Glutamatergic neuron (in vitro differentiated cells): Measurements from ENCODE around the gene ADAM17. TPM values are rescaled to one million over a fixed set of nuclear protein-coding genes. Genes with fewer than 3 reads are reported as not detected.

Experiments
- DNase-seq: peaks from one replicate; pipeline ENCODE4 v3.0.0; 2022
- H3K27ac Mint-ChIP-seq: one replicate; pipeline ENCODE4 v1.8.0; 2020; ENCODE audit warnings: mild to moderate bottlenecking, mixed read lengths, inconsistent platforms; ENCODE audit not compliant: unreplicated experiment
- H3K27me3 Mint-ChIP-seq: one replicate; pipeline ENCODE4 v1.8.0; 2020; ENCODE audit warnings: mild to moderate bottlenecking, moderate library complexity, mixed read lengths, inconsistent platforms; ENCODE audit not compliant: unreplicated experiment
- H3K36me3 Mint-ChIP-seq: one replicate; pipeline ENCODE4 v1.8.0; 2020; ENCODE audit warnings: mild to moderate bottlenecking, mixed read lengths, inconsistent platforms; ENCODE audit not compliant: unreplicated experiment
- H3K4me1 Mint-ChIP-seq: one replicate; pipeline ENCODE4 v1.8.0; 2020; ENCODE audit warnings: mild to moderate bottlenecking, low read depth, mixed read lengths, inconsistent platforms; ENCODE audit not compliant: unreplicated experiment
- H3K4me3 Mint-ChIP-seq: one replicate; pipeline ENCODE4 v1.8.0; 2020; ENCODE audit warnings: mild to moderate bottlenecking, mixed read lengths, inconsistent platforms; ENCODE audit not compliant: unreplicated experiment
- H3K9me3 Mint-ChIP-seq: one replicate; pipeline ENCODE4 v1.8.0; 2020; ENCODE audit warnings: mild to moderate bottlenecking, moderate library complexity, mixed read lengths, inconsistent platforms; ENCODE audit not compliant: unreplicated experiment
- total RNA-seq: library from RNA; stranded (reverse); fragmentation: NEBNext Ultra II Directional; extraction: Animal tissue kit (Norgen Biotek cat#: 25700); gene quantifications from one replicate; pipeline ENCODE4 v1.2.1, GENCODE V29; 2021; ENCODE audit not compliant: unreplicated experiment
- TF ChIP-seq, protein P1 (sequence below): fragments of 200-600 bp; sonication (generic); IDR thresholded peaks from one replicate; pipeline ENCODE4 v1.5.0; 2021; ENCODE audit not compliant: partially characterized antibody, unreplicated experiment

ADAM17 gene
- total RNA-seq, 1 donor from 2014 or later = 23.8 TPM

DNA sequence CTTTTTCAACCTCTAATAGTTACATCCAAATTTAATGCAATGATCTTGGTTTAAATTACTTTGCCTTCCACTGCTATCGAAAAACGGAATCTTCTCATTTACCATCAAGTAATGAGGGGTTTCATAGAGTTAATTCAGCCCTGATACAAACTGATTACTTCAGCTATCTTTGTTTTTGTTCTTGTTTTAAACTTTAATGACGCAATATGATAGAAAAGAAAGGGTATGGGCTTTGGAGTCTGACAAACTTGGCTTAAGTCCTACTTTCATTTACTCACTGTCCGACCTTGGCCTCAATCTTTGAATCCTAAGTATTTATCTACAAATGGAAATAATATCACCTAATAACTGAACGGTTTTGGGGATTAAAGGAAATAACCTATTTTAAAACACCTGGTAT lies 16.1 kb downstream of the ADAM17 start:
- H3K4me1 Mint-ChIP-seq = no peaks in the 10 kb centered on the region
- TF ChIP-seq, protein P1, sequence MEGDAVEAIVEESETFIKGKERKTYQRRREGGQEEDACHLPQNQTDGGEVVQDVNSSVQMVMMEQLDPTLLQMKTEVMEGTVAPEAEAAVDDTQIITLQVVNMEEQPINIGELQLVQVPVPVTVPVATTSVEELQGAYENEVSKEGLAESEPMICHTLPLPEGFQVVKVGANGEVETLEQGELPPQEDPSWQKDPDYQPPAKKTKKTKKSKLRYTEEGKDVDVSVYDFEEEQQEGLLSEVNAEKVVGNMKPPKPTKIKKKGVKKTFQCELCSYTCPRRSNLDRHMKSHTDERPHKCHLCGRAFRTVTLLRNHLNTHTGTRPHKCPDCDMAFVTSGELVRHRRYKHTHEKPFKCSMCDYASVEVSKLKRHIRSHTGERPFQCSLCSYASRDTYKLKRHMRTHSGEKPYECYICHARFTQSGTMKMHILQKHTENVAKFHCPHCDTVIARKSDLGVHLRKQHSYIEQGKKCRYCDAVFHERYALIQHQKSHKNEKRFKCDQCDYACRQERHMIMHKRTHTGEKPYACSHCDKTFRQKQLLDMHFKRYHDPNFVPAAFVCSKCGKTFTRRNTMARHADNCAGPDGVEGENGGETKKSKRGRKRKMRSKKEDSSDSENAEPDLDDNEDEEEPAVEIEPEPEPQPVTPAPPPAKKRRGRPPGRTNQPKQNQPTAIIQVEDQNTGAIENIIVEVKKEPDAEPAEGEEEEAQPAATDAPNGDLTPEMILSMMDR = no peak
- H3K27me3 Mint-ChIP-seq = no peaks in the 10 kb centered on the region
- no peak overlapping the region for H3K4me3 Mint-ChIP-seq
- H3K27ac Mint-ChIP-seq = no peak overlapping the region
- no peak for DNase-seq
- no peaks in the 10 kb centered on the region for H3K36me3 Mint-ChIP-seq
- H3K9me3 Mint-ChIP-seq = no peaks in the 10 kb centered on the region

DNA sequence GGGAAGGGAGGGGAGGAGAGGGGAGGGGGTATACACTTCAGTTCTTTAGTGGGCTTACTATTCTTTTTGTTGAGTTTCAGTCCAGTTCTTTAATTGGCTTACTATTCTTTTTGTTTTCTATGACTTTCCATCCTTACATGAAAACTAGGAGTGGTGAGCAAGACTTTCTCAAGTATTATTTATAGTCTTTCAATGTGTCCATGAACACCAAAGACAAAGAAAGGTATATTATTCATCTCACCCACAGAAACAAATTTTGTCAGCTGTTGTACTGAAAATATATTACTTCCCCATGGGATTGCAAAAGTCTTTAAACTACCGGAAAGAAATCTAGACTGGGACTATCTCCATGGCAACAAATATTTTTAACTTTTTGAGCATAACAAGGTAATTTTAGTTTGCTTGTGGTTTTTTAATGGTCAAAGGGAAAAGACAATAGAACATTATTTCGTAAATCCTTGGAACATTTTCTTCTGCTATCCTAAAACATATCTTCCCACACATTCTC lies 17.6 kb downstream of the ADAM17 start:
- Mint-ChIP-seq H3K4me1 (no peaks in the 10 kb centered on the region), H3K9me3 (no peaks in the 10 kb centered on the region), H3K36me3 (no peaks in the 10 kb centered on the region), H3K4me3 (no peak overlapping the region), H3K27me3 (no peaks in the 10 kb centered on the region), H3K27ac (no peak overlapping the region)
- no peak for DNase-seq
- TF ChIP-seq, protein P1 = no peak

DNA sequence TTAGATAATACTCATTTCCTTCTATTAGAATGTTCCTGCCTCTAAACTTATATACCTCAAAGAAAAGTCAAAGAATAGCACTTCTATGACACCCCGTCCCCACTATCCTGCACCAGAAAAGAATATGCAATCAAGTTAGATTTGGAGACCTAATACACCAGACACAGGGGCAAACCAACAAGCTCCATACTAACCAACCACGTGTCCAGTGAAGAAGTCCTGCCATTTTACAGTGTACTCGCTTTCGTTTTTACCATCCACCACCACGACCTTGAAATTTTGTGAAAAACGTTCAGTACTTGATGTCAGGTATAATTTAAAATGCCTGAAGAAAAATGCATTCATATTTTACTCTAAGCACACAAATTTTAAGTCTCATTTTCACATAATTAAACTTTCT lies 19.1 kb downstream of the ADAM17 start:
- Mint-ChIP-seq H3K4me1 (no peaks in the 10 kb centered on the region), H3K9me3 (no peaks in the 10 kb centered on the region), H3K27ac (no peak overlapping the region), H3K4me3 (no peak overlapping the region), H3K36me3 (no peaks in the 10 kb centered on the region), H3K27me3 (no peaks in the 10 kb centered on the region)
- DNase-seq = no peak
- TF ChIP-seq, protein P1 = no peak

DNA sequence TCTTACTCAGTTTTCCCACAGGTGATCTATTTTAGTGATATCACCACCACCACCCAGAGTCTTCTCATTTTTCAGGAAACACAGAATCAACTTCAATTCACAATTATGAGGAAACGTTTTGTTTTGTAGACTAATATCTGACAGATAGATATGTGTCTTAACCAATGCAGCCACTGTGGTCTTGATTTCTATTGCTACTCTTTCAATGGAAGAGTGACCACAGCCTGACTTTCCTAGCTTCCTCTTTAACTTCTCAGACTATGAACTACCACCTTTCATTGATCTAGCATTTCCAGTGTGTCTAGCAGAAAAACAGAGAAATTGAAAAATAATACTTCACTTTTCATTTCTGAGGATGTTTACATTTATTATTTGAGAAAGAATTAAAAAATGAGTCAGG lies 20.5 kb downstream of the ADAM17 start:
- no peaks in the 10 kb centered on the region for H3K9me3 Mint-ChIP-seq
- TF ChIP-seq, protein P1 = no peak
- no peak overlapping the region for H3K27ac Mint-ChIP-seq
- no peaks in the 10 kb centered on the region for H3K36me3 Mint-ChIP-seq
- no peak overlapping the region for H3K4me3 Mint-ChIP-seq
- no peaks in the 10 kb centered on the region for H3K4me1 Mint-ChIP-seq
- DNase-seq = no peak
- H3K27me3 Mint-ChIP-seq = no peaks in the 10 kb centered on the region

DNA sequence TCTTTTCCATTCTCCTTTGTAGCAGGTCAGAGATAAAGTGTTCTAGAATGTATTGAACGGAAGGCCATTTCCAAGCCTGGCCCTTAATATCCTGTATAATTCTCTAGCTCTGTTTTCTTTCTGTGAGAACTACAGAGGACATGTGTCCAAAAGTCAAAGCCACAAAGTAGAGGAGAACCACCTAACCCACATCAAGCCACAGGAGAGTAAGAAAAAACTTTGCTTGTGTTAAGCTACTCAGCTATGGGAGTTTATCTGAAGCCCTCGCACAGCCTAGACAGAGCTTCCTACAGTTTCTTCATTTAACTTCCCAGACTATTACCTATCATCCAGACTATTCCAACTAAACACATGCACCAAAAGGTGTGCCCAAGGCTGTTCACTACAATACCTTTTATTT lies 22.0 kb downstream of the ADAM17 start:
- TF ChIP-seq, protein P1 = no peak
- Mint-ChIP-seq H3K36me3 (no peaks in the 10 kb centered on the region), H3K9me3 (no peaks in the 10 kb centered on the region), H3K4me1 (no peaks in the 10 kb centered on the region), H3K4me3 (no peak overlapping the region), H3K27ac (no peak overlapping the region), H3K27me3 (no peaks in the 10 kb centered on the region)
- DNase-seq = no peak
